K562 (cell line): ENCODE data around the gene ZDHHC14. TPM values are rescaled to one million over a fixed set of nuclear protein-coding genes. Genes with fewer than 3 reads are reported as not detected.

Experiments
- ATAC-seq: fragments of 200-7000 bp; cut with Tn5 transposase; 3 replicates; pipeline ENCODE4 v1.9.1; 2020; ENCODE audit warnings: moderate library complexity
- BruUV-seq: library from RNA; stranded (reverse); fragments of 400-500 nt; replicated peaks from 2 replicates; lab custom pipeline; 2021; lab: Mats Ljungman, UMichigan
- CTCF ChIA-PET: fragments of 300-600 bp; formaldehyde crosslinking; extraction: SDS; loops from one replicate; lab custom pipeline; 2021; ENCODE audit warnings: low intra/inter-chr PET ratio; lab: Yijun Ruan, JAX
- POLR2A ChIA-PET: fragments of 300-600, 350-650 bp; sonication (Branson Sonifier 250); formaldehyde crosslinking; extraction: SDS; loops from one replicate; lab custom pipeline; 2021; ENCODE audit warnings: antibody characterized with exemption, inconsistent platforms; lab: Yijun Ruan, JAX
- DNase-seq, 4 experiments: peaks; one replicate each; pipeline versions ENCODE4 v3.0.0 to v3.0.0-alpha.2; 2011 to 2018; ENCODE audit warnings: low spot score in 3 of 4, mixed read lengths in 3 of 4; ENCODE audit errors: extremely low read depth in 1 of 4
- FAIRE-seq: peaks from 2 replicates; lab custom pipeline; 2011; peaks lifted over from hg19 to GRCh38; lab: Jason Lieb, UNC
- H2AFZ ChIP-seq: 2 replicates; pipeline ENCODE4 v1.6.0; 2011; ENCODE audit warnings: low read depth, low read length, control low read depth, inconsistent platforms
- H3K27ac ChIP-seq: fragments of 200-600 bp; 3 replicates; pipeline ENCODE4 v1.8.0; 2011; ENCODE audit warnings: low read depth, mild to moderate bottlenecking, control low read depth, inconsistent platforms, low read length, moderate library complexity, mixed read lengths; ENCODE audit errors: extremely low read depth
- H3K27me3 ChIP-seq, 2 experiments: fragments of 300-600 bp in 1 of 2; 2 replicates in 1 of 2; 3 replicates in 1 of 2; pipeline versions ENCODE4 v1.6.0 to v1.8.0; 2011; ENCODE audit warnings: inconsistent platforms in 2 of 2, low read length in 2 of 2, mild to moderate bottlenecking in 1 of 2, mixed read lengths in 1 of 2, moderate library complexity in 1 of 2; ENCODE audit not compliant: control insufficient read depth in 2 of 2, insufficient read depth in 2 of 2
- H3K36me3 ChIP-seq: fragments of 300-600 bp; 3 replicates; pipeline ENCODE4 v1.8.0; 2011; ENCODE audit warnings: mild to moderate bottlenecking, low read length, inconsistent platforms; ENCODE audit not compliant: control insufficient read depth, insufficient read depth
- H3K4me1 ChIP-seq, 2 experiments: fragments of 200-600 bp in 1 of 2; replicated peaks in 1 of 2; 2 replicates in 1 of 2; 3 replicates in 1 of 2; pipeline versions ENCODE4 v1.5.1 to v1.8.0; 2011; ENCODE audit warnings: inconsistent platforms in 2 of 2, low read length in 2 of 2, mild to moderate bottlenecking in 1 of 2, mixed read lengths in 1 of 2, moderate library complexity in 1 of 2; ENCODE audit not compliant: control insufficient read depth in 2 of 2, insufficient read depth in 2 of 2
- H3K4me2 ChIP-seq: 2 replicates; pipeline ENCODE4 v1.6.1; 2011; ENCODE audit warnings: low read length, control low read depth, inconsistent platforms, mixed read lengths; ENCODE audit not compliant: insufficient read depth
- H3K4me3 ChIP-seq: fragments of 200-600 bp; sonication (generic), shearing (Covaris generic); 2 replicates; pipeline ENCODE4 v1.5.1; 2016; ENCODE audit warnings: control low read depth, inconsistent platforms
- H3K79me2 ChIP-seq: fragments of 200-600 bp; 3 replicates; pipeline ENCODE4 v1.8.0; 2011; ENCODE audit warnings: low read length, inconsistent platforms; ENCODE audit not compliant: control insufficient read depth, insufficient read depth
- H3K9ac ChIP-seq, 2 experiments: 2 replicates each; pipeline versions ENCODE4 v1.6.0 to v1.6.1; 2011; ENCODE audit warnings: low read depth in 2 of 2, low read length in 2 of 2, control low read depth in 1 of 2, inconsistent platforms in 1 of 2, mild to moderate bottlenecking in 1 of 2, mixed read lengths in 1 of 2; ENCODE audit not compliant: insufficient read depth in 1 of 2
- H3K9me1 ChIP-seq: one replicate; pipeline ENCODE4 v1.6.0; 2011; ENCODE audit warnings: inconsistent platforms, mild to moderate bottlenecking, low read length, moderate library complexity; ENCODE audit not compliant: control insufficient read depth, insufficient read depth
- H3K9me3 ChIP-seq: replicated peaks from 2 replicates; pipeline ENCODE4 v1.5.1; 2011; ENCODE audit warnings: low read depth, low read length, inconsistent platforms; ENCODE audit not compliant: control insufficient read depth, insufficient read depth
- H4K20me1 ChIP-seq: replicated peaks from 2 replicates; pipeline ENCODE4 v1.6.1; 2011; ENCODE audit warnings: low read length, inconsistent platforms, mixed read lengths; ENCODE audit not compliant: control insufficient read depth, insufficient read depth
- ELF1 ChIP-seq: fragments of 200-800 bp; sonication (Bioruptor generic); IDR thresholded peaks from 2 replicates; pipeline ENCODE4 v1.6.1; 2016; ENCODE audit warnings: missing genetic modification characterization, missing compliant biosample characterization
- HCFC1 ChIP-seq: IDR thresholded peaks from 2 replicates; pipeline ENCODE4 v1.6.1; 2012; ENCODE audit warnings: low read depth, low read length, improper control_type of control experiment
- KAT2B ChIP-seq: IDR thresholded peaks from one replicate; pipeline ENCODE4 v1.6.1; 2012; ENCODE audit warnings: low read depth, mild to moderate bottlenecking, control low read depth, inconsistent platforms, low read length, moderate library complexity
- MTF1 ChIP-seq: fragments of 250-450 bp; sonication (Bioruptor Pico); IDR thresholded peaks from 2 replicates; pipeline ENCODE4 v1.9.0; 2021; ENCODE audit warnings: moderate library complexity, mild to moderate bottlenecking, inconsistent platforms, borderline replicate concordance
- NONO ChIP-seq, 2 experiments: fragments of 200-400 bp in 1 of 2; fragments of 450-650 bp in 1 of 2; formaldehyde crosslinking in 1 of 2; IDR thresholded peaks; 2 replicates each; pipeline ENCODE4 v1.6.1; 2017; ENCODE audit warnings: low read depth in 2 of 2, mild to moderate bottlenecking in 2 of 2, moderate library complexity in 2 of 2, low read length in 1 of 2
- ZKSCAN3 ChIP-seq: fragments of 250-450 bp; sonication (Bioruptor Pico); IDR thresholded peaks from 2 replicates; pipeline ENCODE4 v1.4.0; 2020
- ZNF143 ChIP-seq: sonication (generic); formaldehyde crosslinking; IDR thresholded peaks from 2 replicates; pipeline ENCODE4 v1.9.0; 2022; ENCODE audit warnings: mild to moderate bottlenecking, missing genetic modification reagents
- ZNF644 ChIP-seq: fragments of 200-800 bp; sonication (Bioruptor generic); IDR thresholded peaks from 2 replicates; pipeline ENCODE4 v1.6.1; 2016; ENCODE audit warnings: low read depth, missing genetic modification characterization, missing compliant biosample characterization
- WGBS: fragments of 100-300 bp; shearing (Covaris generic); methylation state at CpG from one replicate; pipeline ENCODE4 v1.1.6; 2016; ENCODE audit warnings: low coverage, mixed read lengths; ENCODE audit not compliant: insufficient coverage; ENCODE audit errors: missing lambda C conversion rate; 5-methylcytosine and 5-hydroxymethylcytosine counted together
- in situ Hi-C: fragments of 300-500 bp; cut with MboI; formaldehyde crosslinking; loops from 4 replicates; pipeline ENCODE4 v1.15.0; 2018; ENCODE audit warnings: inconsistent platforms, mixed read lengths
- intact Hi-C: fragments of 100-400 bp; cut with micrococcal nuclease; formaldehyde crosslinking; loops from 2 replicates; pipeline ENCODE4 v1.14.2; 2022
- polyA plus RNA-seq, 8 experiments: library from polyadenylated mRNA; depleted of rRNA in 4 of 8; stranded (reverse) in 5 of 8; unstranded in 3 of 8; fragments of >200 nt; fragmentation: Nextera tagmentation in 2 of 8; fragmentation: Illumina TruSeq in 1 of 8; extraction: Ambion mirVana in 2 of 8; extraction: Trizol in 1 of 8; gene quantifications; 2 replicates each; pipeline versions ENCODE4 v1.2.1 to v1.2.3, GENCODE V29; 2011 to 2014; ENCODE audit warnings: inconsistent platforms in 1 of 8, missing spikeins in 1 of 8
- total RNA-seq, 7 experiments: library from RNA; depleted of rRNA in 6 of 7; stranded (reverse); fragments of >200 nt in 6 of 7; fragmentation: Illumina TruSeq in 2 of 7; extraction: Trizol in 2 of 7; gene quantifications; 2 replicates each; pipeline versions ENCODE4 v1.2.1 to v1.2.3, GENCODE V29; 2011 to 2021; ENCODE audit warnings: low replicate concordance in 1 of 7
- TF ChIP-seq, protein P1 (sequence below), 2 experiments: fragments of 450-650 bp in 1 of 2; sonication (generic) in 1 of 2; formaldehyde crosslinking; conservative IDR thresholded peaks; 2 replicates each; pipeline versions ENCODE4 v1.4.0 to v1.8.1; 2020 to 2022; ENCODE audit warnings: mild to moderate bottlenecking in 1 of 2, missing genetic modification reagents in 1 of 2

Gene ZDHHC14
- total and polyA plus RNA-seq, 9 of the 15 experiments (the other 6 are each of a cell fraction or from before 2014, with no cell fraction given), result 0.92 to 23.1 (median 13.8) TPM

- TF ChIP-seq, protein P1, sequence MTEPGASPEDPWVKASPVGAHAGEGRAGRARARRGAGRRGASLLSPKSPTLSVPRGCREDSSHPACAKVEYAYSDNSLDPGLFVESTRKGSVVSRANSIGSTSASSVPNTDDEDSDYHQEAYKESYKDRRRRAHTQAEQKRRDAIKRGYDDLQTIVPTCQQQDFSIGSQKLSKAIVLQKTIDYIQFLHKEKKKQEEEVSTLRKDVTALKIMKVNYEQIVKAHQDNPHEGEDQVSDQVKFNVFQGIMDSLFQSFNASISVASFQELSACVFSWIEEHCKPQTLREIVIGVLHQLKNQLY (CRISPR knock-in tag; conservative IDR thresholded peaks at IDR 0.05), result no peak
- no peak for TF ChIP-seq MTF1 (CRISPR knock-in tag)
- no peak for TF ChIP-seq HCFC1
- TF ChIP-seq ELF1 (tag), result no peak
- no peak for TF ChIP-seq ZKSCAN3 (CRISPR knock-in tag)
- TF ChIP-seq ZNF644 (tag), result no peak
Measured at GRCh38 chr6:157585274-157586087, 204.5 kb downstream of the ZDHHC14 start (continued).

DNA sequence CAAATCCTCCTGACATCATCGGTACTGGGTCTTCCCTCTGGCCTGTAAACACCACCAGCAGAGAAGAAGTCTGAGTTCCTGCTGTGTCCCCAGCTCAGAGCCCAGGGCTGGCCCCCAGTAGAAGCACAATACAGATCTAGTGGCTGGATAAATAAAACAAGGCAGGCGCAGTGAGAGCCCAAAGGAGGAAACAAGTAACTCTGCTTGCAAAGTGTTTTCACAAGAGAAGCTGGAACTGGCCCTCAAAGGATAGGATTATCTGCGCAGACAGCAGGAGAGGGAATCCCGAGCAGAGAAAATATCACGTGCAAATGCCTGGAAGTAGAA, 205.1 kb downstream of the ZDHHC14 start:
- no peak overlapping the region for H3K4me2 ChIP-seq
- no peaks in the 10 kb centered on the region for H3K4me1 ChIP-seq
- H2AFZ ChIP-seq, result no peak overlapping the region
- DNase-seq (no peak), FAIRE-seq (no peak), ATAC-seq (no peak)
- no peaks in the 10 kb centered on the region for H3K9me1 ChIP-seq
- no TSS peak for BruUV-seq
- TF ChIP-seq NONO (IDR thresholded peaks at IDR 0.05; ENCODE audit: low read depth in 2 of 2, low read length in 1 of 2) (no peak), ZNF143 (CRISPR knock-in tag) (no peak), KAT2B (no peak)
- ChIA-PET POLR2A (interaction anchor here (0.6 kb wide), 1 partner anchor 10 kb away, joined by 6 read pairs; no protein-coding TSS in a partner anchor), CTCF (no interaction called here)
- H3K36me3 ChIP-seq, result no peaks in the 10 kb centered on the region
- H3K9ac ChIP-seq, result 0 out of 4 replicates have a peak overlapping the region, but pooled peaks of 1 of the 2 experiments have one; percentile 18
- H3K4me3 ChIP-seq, result no peak overlapping the region
- H3K9me3 ChIP-seq, result peaks cover 12% of the 10 kb centered on the region
- intact Hi-C loops, result no loop called here
- in situ Hi-C loops, result no loop called here
- no peaks in the 10 kb centered on the region for H4K20me1 ChIP-seq
- H3K27ac ChIP-seq, result no peak overlapping the region
- WGBS, result 73% methylated on average over 5 of the region's 5 CpGs
- no peaks in the 10 kb centered on the region for H3K79me2 ChIP-seq
- no peaks in the 10 kb centered on the region for H3K27me3 ChIP-seq
